Stimulated activated CD8-positive, alpha-beta memory T cell treated with anti-CD3 and anti-CD28 coated beads, Interleukin-7, amount 100 ng/mL, for 1 hour (primary cell): ENCODE data around the gene FBXO40.

Source experiments
- DNase-seq, 2 donors: peaks; one replicate each; pipeline ENCODE4 v3.0.0-alpha.2; 2020; ENCODE audit warnings: low read depth in 2 of 2

Gene FBXO40

DNA sequence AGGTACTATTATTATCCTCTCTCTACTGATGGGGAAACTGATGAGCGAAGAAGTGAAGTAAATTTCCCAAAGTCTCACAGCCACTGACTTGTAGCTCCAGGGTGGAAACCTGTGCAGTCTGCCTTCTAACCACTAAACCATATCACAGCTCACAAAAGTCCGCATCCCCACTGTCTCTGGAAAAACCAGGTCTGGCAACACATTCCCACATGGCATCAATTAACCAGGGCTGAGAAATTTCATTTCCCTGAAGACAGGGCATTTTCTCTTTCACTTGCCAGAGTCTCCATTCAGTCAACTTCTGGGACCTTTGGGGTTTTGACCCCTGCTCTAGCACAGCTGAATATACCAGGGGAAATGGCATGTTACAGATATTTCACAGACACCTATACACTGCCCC, 26.5 kb downstream of the FBXO40 start:
- DNase-seq = no peak

DNA sequence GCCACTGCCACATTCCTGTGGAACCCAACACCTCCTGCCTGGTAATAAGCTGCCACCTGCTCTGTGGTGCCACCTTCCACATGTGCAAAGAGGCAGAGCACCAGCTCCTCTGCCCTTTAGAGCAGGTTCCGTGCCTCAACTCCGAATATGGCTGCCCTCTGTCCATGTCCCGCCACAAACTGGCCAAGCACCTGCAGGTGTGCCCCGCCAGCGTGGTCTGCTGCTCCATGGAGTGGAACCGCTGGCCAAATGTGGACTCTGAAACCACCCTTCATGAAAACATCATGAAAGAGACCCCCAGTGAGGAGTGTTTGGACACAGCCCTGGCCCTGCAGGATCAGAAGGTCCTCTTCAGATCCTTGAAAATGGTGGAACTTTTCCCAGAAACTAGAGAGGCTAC, 28.3 kb downstream of the FBXO40 start:
- DNase-seq = no peak

- DNase-seq = no peak
Measured at GRCh38 chr3:121624147-121624899, 31.1 kb downstream of the FBXO40 start.

- DNase-seq = no peak
Measured at GRCh38 chr3:121626495-121626894, 33.3 kb downstream of the FBXO40 start.

- no peak for DNase-seq
Measured at GRCh38 chr3:121627211-121627610, 34.0 kb downstream of the FBXO40 start.

GRCh38 chr3:121627622-121628021, 34.4 kb downstream of the FBXO40 start:
- no peak for DNase-seq

GRCh38 chr3:121629601-121630000, 36.4 kb downstream of the FBXO40 start:
- DNase-seq = no peak

DNA sequence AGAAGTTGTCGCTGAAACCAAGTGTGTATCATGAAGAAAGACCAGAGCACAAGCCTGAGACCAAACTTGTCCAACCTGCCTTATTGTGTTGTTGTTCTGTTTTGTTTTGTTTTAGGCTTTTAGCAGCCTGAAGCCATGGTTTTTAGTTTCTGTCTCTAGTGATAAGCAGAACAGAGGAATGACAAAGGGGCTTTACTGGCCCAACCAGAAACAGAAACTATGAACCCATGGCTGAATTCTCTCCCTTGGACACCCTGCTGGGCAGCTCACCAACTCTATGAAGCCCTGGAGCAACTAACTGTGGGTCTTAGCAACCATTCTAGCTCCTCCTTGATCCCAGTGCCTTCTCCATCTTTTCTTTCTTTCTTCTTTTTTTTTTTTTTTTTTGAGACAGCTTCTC, 37.2 kb downstream of the FBXO40 start:
- DNase-seq = no peak

GRCh38 chr3:121637922-121638321, 44.7 kb downstream of the FBXO40 start:
- no peak for DNase-seq

DNA sequence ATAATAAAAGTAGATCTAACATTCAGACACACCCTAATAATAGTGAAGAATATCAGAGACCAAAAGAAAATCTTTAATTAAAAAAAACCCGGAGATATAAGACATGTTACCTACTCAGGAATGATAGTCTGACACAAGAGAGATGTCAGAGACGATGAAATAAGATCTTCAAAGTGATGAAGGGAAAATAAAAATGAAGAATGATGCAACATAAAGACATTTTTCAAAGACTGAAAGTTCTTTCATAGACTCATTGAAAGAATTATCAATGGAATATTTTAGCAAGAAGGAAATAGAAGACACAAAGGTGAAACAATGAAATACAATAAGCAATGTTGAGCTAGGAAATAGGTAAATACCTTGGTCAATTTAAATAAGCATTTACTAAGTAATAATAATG, 47.9 kb downstream of the FBXO40 start:
- no peak for DNase-seq

DNA sequence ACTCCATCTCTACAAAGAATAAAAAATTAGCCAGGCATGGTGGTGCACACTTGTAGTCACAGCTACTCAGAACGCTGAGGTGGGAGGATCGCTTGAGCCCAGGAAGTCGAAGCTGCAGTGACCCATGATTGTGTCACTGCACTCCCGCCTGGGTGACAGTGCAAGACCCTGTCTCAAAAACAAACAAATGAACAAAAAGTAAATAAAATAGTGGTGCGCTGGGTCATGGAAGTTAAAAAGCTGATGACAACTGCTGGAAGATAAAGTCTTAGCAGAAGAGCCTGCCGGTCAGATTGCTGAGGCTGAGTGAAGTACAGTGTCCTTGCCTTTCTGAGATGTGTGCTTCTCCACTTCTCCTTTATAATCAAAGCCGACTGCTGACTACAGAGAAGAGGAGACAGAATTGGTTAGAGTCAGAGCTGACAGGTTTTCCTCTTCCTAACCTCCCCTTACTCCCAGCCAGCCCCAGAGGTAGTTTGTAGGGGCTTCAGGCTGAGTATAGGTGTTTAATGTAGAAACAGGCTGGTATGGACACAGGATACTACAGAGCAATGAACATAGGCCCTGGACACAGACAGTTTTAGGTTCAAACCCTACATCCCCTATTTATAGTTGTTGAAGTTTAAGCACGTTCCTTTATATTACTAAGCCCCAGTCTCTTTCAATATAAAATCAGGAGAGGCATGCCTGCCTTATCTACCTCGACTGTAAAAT, 49.6 kb downstream of the FBXO40 start:
- DNase-seq = no peak

DNA sequence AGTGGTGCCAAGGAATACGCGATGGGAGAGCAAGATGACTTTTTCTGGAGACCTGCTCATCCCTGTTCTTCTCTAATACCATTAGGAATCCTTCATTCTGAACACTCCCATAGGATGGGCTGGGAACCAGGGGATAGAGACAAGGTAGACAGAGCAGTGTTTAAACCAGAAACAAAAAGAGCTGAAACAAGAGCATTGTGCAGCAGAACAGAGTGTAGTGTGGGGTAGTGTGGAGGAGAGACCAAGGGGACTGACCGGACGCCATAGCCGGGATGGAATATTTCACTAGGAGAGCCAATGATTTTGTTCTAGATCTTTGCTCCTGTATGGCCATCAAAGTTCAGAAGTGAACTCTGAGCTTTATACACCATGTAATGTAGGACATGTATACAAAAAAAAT, 51.9 kb downstream of the FBXO40 start:
- no peak for DNase-seq

GRCh38 chr3:121648219-121648958, 55.2 kb downstream of the FBXO40 start:
- DNase-seq = no peak

- no peak for DNase-seq
Measured at GRCh38 chr3:121649645-121650044, 56.5 kb downstream of the FBXO40 start.

DNA sequence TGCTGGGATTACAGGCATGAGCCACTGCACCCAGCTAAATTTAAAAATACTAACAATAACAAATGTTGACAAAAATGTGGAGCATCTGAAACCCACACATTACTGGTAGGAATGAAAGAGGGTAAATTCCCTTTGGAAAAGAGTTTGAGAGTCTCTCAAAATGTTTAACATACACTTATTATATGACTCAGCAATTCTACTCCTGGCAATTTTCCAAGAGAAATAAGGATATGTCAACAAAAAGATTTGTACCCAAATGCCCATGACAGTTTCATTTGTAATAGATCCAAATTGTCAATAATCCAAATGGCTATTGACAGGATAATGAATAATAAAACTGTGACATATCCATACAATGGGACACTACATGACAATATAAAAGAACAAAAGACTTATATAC, 58.5 kb downstream of the FBXO40 start:
- DNase-seq = no peak

DNA sequence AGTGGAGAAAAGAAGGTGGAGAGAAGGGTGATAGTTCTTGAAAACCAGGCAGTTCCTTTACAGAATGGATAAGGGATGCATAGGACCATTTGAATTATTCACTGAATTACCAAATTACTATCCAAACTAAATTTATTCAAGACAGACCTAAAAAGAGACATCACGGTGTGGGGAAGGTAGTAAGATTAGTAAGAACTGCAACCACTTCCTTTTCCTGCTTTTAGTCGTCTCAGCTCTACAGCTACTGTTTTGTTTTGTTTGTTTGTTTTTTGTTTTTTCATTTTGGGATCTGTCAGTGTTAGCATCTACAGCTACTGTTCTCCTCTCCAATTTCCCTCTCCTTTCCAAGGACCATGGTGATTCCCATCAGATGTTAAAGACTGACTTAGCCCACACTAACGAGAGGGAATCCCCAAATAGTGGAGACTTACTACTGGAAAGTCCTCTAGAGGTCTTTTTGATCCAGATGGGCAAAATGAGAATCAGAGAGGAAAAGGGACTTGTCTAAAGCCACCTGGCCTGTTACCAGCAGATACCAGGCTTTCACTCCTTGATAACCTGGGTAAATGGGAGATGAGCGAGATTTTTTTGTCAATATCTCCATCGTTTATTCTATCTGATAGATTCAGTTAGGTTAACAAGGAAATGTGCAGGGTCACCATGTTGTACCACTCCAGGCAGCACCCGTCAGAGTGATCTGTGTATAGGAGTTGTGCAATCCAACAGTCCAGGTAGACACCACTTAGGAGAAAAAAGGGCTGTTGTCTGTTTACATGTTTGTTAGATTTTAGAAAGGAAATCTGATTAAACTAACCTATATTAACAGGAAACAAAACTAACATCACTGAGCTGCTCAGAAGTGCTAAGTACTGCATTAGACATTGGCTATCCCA, 61.6 kb downstream of the FBXO40 start:
- DNase-seq = no peak

GRCh38 chr3:121658716-121659435, 65.7 kb downstream of the FBXO40 start:
- DNase-seq = no peak

DNA sequence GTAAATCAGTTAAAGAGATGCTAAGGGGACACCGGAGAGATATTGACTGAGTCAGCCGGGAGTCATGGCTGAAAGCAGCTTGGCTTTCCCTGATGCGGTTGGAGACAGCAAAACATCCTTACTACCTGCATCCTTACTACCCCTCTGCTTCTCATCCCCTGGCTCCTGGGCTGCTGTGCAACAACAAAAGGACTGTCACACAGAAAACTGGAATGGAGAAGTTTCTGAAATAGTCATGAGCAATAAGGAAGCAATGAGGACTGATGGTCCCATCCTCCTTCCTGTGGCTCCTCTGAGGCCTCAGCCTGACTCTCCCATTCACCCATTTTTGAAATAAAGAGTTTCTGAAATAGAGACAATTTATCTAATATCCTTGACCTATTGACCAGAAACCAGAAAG, 66.4 kb downstream of the FBXO40 start:
- no peak for DNase-seq

DNA sequence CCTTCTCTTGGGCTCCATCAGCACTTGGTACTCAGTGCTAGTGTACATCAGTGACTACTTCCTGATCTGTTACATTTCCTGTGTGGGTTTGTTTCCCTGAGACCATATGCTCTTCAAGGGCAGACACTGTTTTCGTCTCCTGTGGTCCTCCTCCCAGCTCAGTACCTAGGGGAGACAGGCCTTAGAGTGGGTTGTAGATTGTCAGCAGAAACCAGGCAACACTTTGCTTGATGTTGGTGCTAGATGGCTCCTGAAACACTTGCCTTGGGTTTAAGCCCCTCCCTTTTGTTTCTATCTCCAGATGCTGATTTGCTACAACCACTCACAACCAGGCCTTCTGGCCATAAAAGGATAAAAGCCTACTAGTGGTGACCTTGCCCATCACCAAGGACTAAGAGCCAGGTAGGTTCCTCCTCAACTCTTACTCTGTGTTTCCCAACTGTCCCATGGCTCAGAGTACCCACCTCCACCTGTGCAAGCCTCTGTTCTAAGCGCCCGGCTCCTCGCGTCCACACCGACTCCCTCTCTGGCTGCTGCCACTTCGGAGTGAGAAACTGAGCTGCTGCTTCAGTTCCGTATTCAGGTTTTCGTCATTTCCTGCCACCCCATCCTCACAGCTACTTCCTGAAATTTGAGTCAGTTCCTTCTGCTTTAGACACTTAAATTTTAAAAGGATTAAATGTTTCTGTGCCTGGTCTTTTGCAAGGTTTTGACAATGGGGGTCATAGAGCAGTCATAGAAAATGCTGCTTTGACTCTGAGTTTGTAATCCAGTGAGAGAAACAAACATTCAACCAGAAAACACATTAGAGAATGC, 67.4 kb downstream of the FBXO40 start, which contains the start of gene HCLS1:
Gene HCLS1 (minus strand): TSS at position 548 of the 816 bp plus-strand sequence. CDS start 2,556 bp downstream, outside the sequence.
- DNase-seq = peak; percentile 46 to 50

DNA sequence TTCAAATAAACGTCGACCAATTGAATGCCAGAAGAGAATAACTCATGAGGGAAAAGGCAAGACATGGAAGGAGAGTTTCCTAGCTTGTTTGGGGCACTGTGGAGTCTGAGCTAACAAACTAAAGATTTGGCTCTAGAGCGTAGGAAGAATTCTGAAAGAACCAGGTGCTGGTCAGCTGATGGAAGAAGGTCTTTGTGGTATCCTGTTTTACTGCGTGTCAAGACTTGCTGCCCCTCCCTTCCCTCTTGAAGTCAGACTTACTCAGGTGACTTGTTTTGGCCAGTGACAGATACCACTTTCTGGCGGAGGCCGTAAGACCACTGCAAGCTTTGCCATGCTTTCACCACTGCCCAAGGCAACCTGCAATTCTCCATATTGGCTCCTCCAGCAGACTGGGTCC, 68.2 kb downstream of the FBXO40 start:
- no peak for DNase-seq
